Panc1 (cell line): Measurements from ENCODE around the gene TSPAN15. TPM values are rescaled to one million over a fixed set of nuclear protein-coding genes. Genes with fewer than 3 reads are reported as not detected.
A peak's percentile ranks its signal among the peaks of the same experiment; 100 is the strongest.

Experiments used
- ATAC-seq: fragments of 200-7000 bp; cut with Tn5 transposase; 2 replicates; pipeline ENCODE4 v1.9.1; 2020; ENCODE audit warnings: mild to moderate bottlenecking, moderate library complexity
- BruUV-seq: library from RNA; stranded (reverse); fragments of 400-500 nt; replicated peaks from 2 replicates; lab custom pipeline; 2021; lab: Mats Ljungman, UMichigan
- CTCF ChIA-PET: fragments of 300-600 bp; sonication (Branson Sonifier 250); formaldehyde crosslinking; loops from one replicate; lab custom pipeline; 2022; ENCODE audit warnings: antibody characterized with exemption; lab: Charles Lee
- POLR2A ChIA-PET: fragments of 300-600 bp; sonication (Branson Sonifier 250); formaldehyde crosslinking; loops from one replicate; lab custom pipeline; 2022; ENCODE audit warnings: antibody characterized with exemption; lab: Charles Lee
- DNase-seq: peaks from one replicate; pipeline ENCODE4 v3.0.0-alpha.2; 2010; ENCODE audit warnings: low read depth, low spot score
- H3K27ac ChIP-seq: 2 replicates; pipeline ENCODE4 v1.5.1; 2011; ENCODE audit warnings: mild to moderate bottlenecking, low read length, inconsistent platforms
- H3K27me3 ChIP-seq: fragments of 200-500 bp; sonication (Bioruptor generic); 2 replicates; pipeline ENCODE4 v1.6.0; 2014; ENCODE audit warnings: low read length, inconsistent platforms; ENCODE audit not compliant: control insufficient read depth, insufficient read depth
- H3K36me3 ChIP-seq: fragments of 200-500 bp; sonication (Bioruptor generic); 2 replicates; pipeline ENCODE4 v1.5.1; 2014; ENCODE audit warnings: inconsistent platforms, mild to moderate bottlenecking, low read length, moderate library complexity; ENCODE audit not compliant: control insufficient read depth, insufficient read depth
- H3K4me1 ChIP-seq: 2 replicates; pipeline ENCODE4 v1.5.1; 2011; ENCODE audit warnings: inconsistent platforms, mild to moderate bottlenecking, low read length, moderate library complexity; ENCODE audit not compliant: control insufficient read depth, insufficient read depth
- H3K4me3 ChIP-seq, 2 experiments: 2 replicates each; pipeline ENCODE4 v1.5.1; 2011 to 2012; ENCODE audit warnings: low read depth in 2 of 2, low read length in 2 of 2, mild to moderate bottlenecking in 2 of 2, inconsistent platforms in 1 of 2, moderate library complexity in 1 of 2
- H3K9me3 ChIP-seq: fragments of 200-500 bp; sonication (Bioruptor generic); 2 replicates; pipeline ENCODE4 v1.5.1; 2014; ENCODE audit warnings: low read depth, mild to moderate bottlenecking, inconsistent platforms, low read length, moderate library complexity; ENCODE audit not compliant: control insufficient read depth, insufficient read depth
- POLR2AphosphoS5 ChIP-seq: IDR thresholded peaks from 2 replicates; pipeline ENCODE4 v1.6.1; 2012; ENCODE audit warnings: mild to moderate bottlenecking, low read depth, low read length, moderate library complexity
- SIN3A ChIP-seq: IDR thresholded peaks from 2 replicates; pipeline ENCODE4 v1.6.1; 2012; ENCODE audit warnings: low read depth, mild to moderate bottlenecking, low read length, moderate library complexity, borderline replicate concordance; ENCODE audit not compliant: insufficient read depth
- TCF7L2 ChIP-seq: IDR thresholded peaks from 2 replicates; pipeline ENCODE4 v1.6.1; 2011; ENCODE audit warnings: mild to moderate bottlenecking, low read depth, low read length, inconsistent platforms
- in situ Hi-C: cut with HindIII; loops from 2 replicates; pipeline ENCODE4 v1.10.0; 2016; ENCODE audit warnings: low sequenced_read_pairs, low pct_unique_long_range_greater_than_20kb
- intact Hi-C: fragments of 100-400 bp; cut with micrococcal nuclease; formaldehyde crosslinking; loops from one replicate; pipeline ENCODE4 v1.10.0; 2022; ENCODE audit not compliant: unreplicated experiment
- total RNA-seq: library from RNA; stranded (reverse); gene quantifications from one replicate; pipeline ENCODE4 v1.2.1, GENCODE V29; 2021; ENCODE audit not compliant: unreplicated experiment
- TF ChIP-seq, protein P1 (sequence below): fragments of 450-650 bp; IDR thresholded peaks from 2 replicates; pipeline ENCODE4 v1.5.1; 2017; ENCODE audit warnings: mild to moderate bottlenecking
- TF ChIP-seq, protein P2 (sequence below), 2 experiments: IDR thresholded peaks; 2 replicates each; pipeline ENCODE4 v1.6.1; 2011 to 2012; ENCODE audit warnings: low read depth in 2 of 2, control low read depth in 1 of 2, low read length in 1 of 2, mild to moderate bottlenecking in 1 of 2, moderate library complexity in 1 of 2; ENCODE audit not compliant: insufficient read depth in 1 of 2

TSPAN15 gene
- total RNA-seq, 1 experiment from 2014 or later: 199 TPM

DNA sequence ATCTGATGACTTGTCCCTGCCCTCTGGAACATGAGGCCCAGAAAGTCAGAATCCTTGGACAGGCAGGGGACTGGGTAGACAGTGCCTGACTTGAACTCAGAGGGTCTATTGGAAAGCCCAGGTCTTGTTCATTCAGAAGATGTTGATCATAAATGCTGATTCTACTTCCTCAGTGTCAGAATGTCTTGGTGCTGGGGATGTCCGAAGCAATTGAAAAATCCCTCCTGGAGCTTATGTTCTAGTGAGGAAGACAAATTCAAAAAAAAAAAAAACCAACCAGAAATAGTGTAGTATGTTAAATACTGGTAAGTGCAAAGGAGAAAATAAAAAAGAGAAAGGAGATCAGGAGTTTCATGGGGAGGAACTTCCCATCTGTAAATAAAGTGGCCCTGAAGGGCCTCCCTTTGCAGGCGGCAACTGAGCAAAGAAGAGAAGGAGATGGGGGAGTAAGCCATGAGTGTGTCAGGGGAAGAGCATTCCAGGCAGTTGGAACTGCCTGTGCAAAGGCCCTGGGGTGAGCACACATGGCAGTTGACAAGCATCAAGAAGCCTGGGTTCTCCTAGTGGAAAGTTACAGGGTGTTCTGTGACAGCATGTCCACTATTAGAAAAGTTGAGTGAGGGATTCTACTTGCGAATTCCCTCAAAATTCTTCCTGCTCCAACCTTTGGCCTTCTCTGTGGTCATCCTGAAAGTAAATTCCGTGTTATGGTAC, 30.7 kb downstream of the TSPAN15 start:
- Histone ChIP-seq H3K9me3 (no peaks in the 10 kb centered on the region), H3K4me1 (peaks cover 50% of the 10 kb centered on the region), H3K27me3 (no peaks in the 10 kb centered on the region), H3K4me3 (no peak overlapping the region), H3K27ac (0 out of 2 replicates have a peak overlapping the region, but pooled peaks have one; percentile 24), H3K36me3 (no peaks in the 10 kb centered on the region; the same call in 1 of the 2 replicates)
- intact Hi-C loops: no loop called here
- ChIA-PET POLR2A (interaction anchor here (0.6 kb wide), 1 partner anchor 138 kb away, joined by 6 read pairs; no protein-coding TSS in a partner anchor), CTCF (no interaction called here)
- no peak for TF ChIP-seq TCF7L2
- no peak for TF ChIP-seq SIN3A
- TF ChIP-seq POLR2AphosphoS5: no peak
- TF ChIP-seq, protein P1, sequence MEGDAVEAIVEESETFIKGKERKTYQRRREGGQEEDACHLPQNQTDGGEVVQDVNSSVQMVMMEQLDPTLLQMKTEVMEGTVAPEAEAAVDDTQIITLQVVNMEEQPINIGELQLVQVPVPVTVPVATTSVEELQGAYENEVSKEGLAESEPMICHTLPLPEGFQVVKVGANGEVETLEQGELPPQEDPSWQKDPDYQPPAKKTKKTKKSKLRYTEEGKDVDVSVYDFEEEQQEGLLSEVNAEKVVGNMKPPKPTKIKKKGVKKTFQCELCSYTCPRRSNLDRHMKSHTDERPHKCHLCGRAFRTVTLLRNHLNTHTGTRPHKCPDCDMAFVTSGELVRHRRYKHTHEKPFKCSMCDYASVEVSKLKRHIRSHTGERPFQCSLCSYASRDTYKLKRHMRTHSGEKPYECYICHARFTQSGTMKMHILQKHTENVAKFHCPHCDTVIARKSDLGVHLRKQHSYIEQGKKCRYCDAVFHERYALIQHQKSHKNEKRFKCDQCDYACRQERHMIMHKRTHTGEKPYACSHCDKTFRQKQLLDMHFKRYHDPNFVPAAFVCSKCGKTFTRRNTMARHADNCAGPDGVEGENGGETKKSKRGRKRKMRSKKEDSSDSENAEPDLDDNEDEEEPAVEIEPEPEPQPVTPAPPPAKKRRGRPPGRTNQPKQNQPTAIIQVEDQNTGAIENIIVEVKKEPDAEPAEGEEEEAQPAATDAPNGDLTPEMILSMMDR: no peak
- TF ChIP-seq, protein P2, sequence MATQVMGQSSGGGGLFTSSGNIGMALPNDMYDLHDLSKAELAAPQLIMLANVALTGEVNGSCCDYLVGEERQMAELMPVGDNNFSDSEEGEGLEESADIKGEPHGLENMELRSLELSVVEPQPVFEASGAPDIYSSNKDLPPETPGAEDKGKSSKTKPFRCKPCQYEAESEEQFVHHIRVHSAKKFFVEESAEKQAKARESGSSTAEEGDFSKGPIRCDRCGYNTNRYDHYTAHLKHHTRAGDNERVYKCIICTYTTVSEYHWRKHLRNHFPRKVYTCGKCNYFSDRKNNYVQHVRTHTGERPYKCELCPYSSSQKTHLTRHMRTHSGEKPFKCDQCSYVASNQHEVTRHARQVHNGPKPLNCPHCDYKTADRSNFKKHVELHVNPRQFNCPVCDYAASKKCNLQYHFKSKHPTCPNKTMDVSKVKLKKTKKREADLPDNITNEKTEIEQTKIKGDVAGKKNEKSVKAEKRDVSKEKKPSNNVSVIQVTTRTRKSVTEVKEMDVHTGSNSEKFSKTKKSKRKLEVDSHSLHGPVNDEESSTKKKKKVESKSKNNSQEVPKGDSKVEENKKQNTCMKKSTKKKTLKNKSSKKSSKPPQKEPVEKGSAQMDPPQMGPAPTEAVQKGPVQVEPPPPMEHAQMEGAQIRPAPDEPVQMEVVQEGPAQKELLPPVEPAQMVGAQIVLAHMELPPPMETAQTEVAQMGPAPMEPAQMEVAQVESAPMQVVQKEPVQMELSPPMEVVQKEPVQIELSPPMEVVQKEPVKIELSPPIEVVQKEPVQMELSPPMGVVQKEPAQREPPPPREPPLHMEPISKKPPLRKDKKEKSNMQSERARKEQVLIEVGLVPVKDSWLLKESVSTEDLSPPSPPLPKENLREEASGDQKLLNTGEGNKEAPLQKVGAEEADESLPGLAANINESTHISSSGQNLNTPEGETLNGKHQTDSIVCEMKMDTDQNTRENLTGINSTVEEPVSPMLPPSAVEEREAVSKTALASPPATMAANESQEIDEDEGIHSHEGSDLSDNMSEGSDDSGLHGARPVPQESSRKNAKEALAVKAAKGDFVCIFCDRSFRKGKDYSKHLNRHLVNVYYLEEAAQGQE (IDR thresholded peaks at IDR 0.05; ENCODE audit: insufficient read depth in 1 of 2, low read depth in 2 of 2, low read length in 1 of 2): no peak
- no TSS peak for BruUV-seq
- no peak for DNase-seq
- in situ Hi-C loops: no loop called here
- ATAC-seq: no peak

DNA sequence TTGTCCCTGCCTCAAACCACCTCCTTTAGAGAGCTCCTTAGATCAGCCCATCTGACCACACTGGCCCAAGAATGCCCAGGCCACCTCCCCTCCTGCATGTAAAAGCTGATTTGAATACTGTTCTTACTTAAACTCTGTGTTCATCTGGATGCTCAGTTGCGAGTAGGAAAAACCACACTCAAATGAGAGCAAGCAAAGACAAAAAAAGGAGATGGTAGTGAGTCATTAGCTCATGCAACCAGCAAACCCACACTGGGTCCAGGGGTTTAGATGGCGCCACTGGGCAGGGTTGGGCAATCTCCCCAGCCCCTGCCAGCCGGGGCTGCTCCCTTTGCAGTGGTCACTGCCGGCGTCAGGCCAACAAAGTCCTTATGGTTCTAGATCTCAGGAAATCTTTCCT, 32.7 kb downstream of the TSPAN15 start:
- peaks cover 36% of the 10 kb centered on the region for H3K4me1 ChIP-seq
- ChIA-PET CTCF (interaction anchor here (1.9 kb wide), 1 partner anchor 15 kb away, joined by 4 read pairs; no protein-coding TSS in a partner anchor), POLR2A (no interaction called here)
- DNase-seq (no peak), ATAC-seq (no peak; the same call in 1 of the 2 replicates)
- H3K27ac ChIP-seq: no peak overlapping the region
- no TSS peak for BruUV-seq
- no peaks in the 10 kb centered on the region for H3K27me3 ChIP-seq
- no peak for TF ChIP-seq SIN3A
- TF ChIP-seq POLR2AphosphoS5: no peak
- TF ChIP-seq, protein P1: no peak
- TF ChIP-seq TCF7L2: no peak
- TF ChIP-seq, protein P2 (IDR thresholded peaks at IDR 0.05; ENCODE audit: insufficient read depth in 1 of 2, low read depth in 2 of 2, low read length in 1 of 2): no peak
- H3K36me3 ChIP-seq: peaks cover 6% of the 10 kb centered on the region; the same call in 1 of the 2 replicates
- intact Hi-C loops: no loop called here
- H3K9me3 ChIP-seq: no peaks in the 10 kb centered on the region
- no peak overlapping the region for H3K4me3 ChIP-seq
- in situ Hi-C loops: no loop called here
